Measurements from ENCODE around the gene TRIM67.
A peak's percentile ranks its signal among the peaks of the same experiment; 100 is the strongest.
"Not testable (repeated sequence)": the region's sequence is repeated elsewhere in the genome, so short reads cannot be mapped to it uniquely, and the experiment has no call there.

The TRIM67 gene

DNA sequence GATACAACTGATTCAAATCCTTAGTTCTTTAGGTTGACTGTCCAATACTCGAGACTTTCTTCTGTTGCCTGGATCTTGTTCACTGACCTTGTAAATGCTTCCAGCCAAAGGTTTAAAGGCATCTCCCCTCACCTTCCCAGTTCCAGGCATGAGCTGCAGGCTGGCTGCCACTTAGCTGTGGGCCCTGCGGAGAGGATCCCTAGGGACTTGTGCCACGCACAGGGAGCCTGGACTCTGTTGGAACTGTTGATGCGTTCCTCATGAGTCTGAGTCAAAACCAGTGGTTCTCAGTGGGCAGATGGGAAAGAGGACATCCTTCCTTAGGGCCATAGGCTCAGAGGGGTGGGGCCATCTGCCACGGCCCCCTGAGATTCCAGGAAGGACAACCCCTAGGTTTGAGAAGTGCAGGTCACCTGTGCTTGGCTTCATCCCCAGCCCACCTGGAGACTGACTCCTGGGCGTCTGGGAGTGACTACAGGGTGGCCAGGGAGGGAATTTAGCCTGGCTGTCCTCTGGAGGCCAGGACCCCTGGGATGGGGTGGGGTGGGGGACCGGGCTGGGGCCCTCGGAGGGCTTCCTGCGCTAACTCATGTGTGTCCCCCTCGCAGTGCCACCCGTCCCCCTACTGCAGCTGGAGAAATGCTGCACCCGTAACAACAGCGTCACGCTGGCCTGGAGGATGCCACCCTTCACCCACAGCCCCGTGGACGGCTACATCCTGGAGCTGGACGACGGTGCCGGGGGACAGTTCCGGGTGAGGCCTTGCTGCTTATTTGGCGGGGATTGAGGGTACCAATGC is 41.6 kb downstream of the TRIM67 start:
- DNase-seq (ENCODE audit: low spot score) = no peak

- no peak for DNase-seq (ENCODE audit: low spot score)
These were observed 45.0 kb downstream of the TRIM67 start for GRCh38 chr1:231206856-231207255.

GRCh38 chr1:231207437-231207836 is 45.6 kb downstream of the TRIM67 start:
- no peak for DNase-seq (ENCODE audit: low spot score)

- no peak for DNase-seq (ENCODE audit: low spot score)
These were observed 47.1 kb downstream of the TRIM67 start for GRCh38 chr1:231208980-231209379.

DNA sequence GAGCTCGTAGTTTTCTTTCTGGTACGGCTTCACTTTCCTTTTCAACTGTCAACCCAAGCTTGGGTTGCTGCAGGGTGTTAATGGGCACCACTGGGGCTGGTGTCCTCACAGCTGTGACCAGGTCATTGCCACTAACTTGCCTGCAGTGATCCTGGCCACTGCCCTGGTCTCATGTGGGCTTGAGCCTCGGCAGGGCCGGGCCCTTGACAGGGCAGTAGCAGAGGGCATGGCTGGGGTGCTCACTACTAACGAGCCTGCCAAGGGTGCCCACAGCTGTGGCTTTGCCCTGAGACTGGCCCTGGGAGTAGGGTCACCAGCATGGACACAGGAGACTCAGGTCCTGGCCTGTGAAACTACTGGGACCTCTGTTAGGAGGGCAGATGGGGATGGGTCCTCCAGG is 47.7 kb downstream of the TRIM67 start:
- no peak for DNase-seq (ENCODE audit: low spot score)

GRCh38 chr1:231210126-231210525 is 48.3 kb downstream of the TRIM67 start:
- no peak for DNase-seq (ENCODE audit: low spot score)

- peak; percentile 86 for DNase-seq (ENCODE audit: low spot score)
These were observed 49.4 kb downstream of the TRIM67 start for GRCh38 chr1:231211005-231211857.

DNA sequence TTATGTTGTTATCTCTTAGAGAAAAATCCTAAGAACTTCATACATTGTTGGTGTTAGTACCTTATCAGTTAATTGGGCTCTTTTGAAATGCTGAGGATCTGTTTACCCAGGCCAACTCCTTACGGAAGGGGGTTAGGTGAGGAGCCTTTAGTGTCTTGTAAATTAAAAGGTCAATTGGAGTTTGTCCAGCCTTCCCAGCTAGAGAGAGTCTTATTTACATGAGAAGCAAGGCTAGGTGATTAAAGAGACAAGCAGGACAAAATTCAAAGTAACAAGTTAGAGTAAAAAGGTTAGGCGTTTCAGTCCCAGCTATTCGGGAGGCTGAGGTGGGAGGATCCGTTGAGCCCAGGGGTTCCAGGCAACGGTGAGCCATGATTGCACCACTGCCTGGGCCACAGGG is 50.4 kb downstream of the TRIM67 start:
- DNase-seq (ENCODE audit: low spot score) = not testable (repeated sequence)

DNA sequence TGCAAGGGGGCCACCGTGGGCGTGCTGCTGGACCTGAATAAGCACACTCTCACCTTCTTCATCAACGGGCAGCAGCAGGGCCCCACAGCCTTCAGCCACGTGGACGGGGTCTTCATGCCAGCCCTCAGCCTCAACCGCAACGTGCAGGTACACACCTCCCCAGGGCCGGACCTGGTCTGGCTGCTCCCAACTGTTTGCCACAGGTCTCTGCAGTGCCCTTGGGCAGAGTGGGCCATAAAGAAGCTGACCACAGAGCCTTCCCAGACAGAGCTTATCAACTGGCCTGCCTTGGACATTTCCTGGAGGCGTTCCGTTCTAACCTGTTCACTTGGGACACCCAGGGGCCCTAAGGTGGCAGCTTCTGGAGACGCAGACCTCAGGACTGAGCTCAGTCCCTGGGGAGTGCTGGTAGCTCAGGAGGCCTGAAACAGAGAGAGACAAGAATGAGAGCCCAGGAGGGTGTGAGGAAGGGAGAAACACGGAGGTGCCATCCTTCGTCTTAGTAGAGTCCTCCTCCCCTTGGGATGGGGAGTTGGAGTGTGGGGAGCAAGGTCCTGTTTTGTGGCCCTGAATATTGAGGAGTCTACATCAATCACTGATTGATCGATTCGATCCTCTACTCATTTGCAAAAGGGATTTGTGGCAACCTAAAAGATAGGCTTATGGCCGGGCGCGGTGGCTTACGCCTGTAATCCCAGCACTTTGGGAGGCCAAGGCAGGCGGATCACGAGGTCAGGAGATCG is 52.1 kb downstream of the TRIM67 start:
- no peak for DNase-seq (ENCODE audit: low spot score)

DNA sequence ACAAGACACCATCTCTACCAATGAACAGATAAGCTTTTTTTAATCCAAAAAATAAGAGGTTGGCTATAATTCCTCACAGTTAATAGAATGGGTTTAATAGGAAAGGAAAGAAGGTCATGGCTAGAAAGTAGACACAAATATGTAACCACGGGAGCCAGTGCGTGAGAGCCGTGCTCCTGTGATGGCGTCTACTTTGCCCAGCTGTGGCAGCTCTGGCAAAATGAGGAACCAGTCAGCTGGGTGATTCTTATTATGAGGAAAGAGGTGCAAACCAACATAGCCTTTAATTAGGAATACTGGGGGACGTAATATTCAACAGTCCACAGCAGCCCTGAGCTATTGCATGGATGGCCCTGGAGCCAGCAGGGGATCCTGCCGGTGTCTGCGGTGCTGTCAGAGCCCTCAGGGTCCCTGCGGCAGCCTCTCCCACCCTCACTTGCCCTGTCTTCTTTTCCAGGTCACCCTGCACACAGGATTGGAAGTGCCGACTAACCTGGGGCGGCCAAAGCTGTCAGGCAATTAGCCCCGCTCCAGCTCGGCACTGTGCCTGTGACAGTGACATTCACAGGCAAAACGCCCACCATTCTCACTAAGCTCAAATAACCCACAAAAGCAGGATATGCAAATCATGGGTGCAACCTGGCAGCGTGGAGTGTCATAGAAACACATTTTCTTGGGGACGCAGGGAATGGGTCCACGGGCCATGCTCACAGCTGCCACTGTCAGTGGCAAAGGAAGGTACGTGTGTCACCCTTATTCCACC is 53.2 kb downstream of the TRIM67 start:
- DNase-seq (ENCODE audit: low spot score) = no peak

GRCh38 chr1:231215681-231216385 is 54.0 kb downstream of the TRIM67 start:
- no peak for DNase-seq (ENCODE audit: low spot score)

GRCh38 chr1:231216498-231216897 is 54.6 kb downstream of the TRIM67 start:
- no peak for DNase-seq (ENCODE audit: low spot score)

GRCh38 chr1:231217056-231217455 is 55.2 kb downstream of the TRIM67 start:
- no peak for DNase-seq (ENCODE audit: low spot score)

- DNase-seq (ENCODE audit: low spot score) = no peak
These were observed 56.2 kb downstream of the TRIM67 start for GRCh38 chr1:231218078-231218477.

- no peak for DNase-seq (ENCODE audit: low spot score)
These were observed 57.9 kb downstream of the TRIM67 start for GRCh38 chr1:231219422-231220401.

- DNase-seq (ENCODE audit: low spot score) = no peak
These were observed 58.9 kb downstream of the TRIM67 start for GRCh38 chr1:231220801-231221200.

GRCh38 chr1:231226156-231226555 is 64.3 kb downstream of the TRIM67 start:
- DNase-seq (ENCODE audit: low spot score) = no peak

- no peak for DNase-seq (ENCODE audit: low spot score)
These were observed 69.7 kb downstream of the TRIM67 start for GRCh38 chr1:231231511-231231910.

DNA sequence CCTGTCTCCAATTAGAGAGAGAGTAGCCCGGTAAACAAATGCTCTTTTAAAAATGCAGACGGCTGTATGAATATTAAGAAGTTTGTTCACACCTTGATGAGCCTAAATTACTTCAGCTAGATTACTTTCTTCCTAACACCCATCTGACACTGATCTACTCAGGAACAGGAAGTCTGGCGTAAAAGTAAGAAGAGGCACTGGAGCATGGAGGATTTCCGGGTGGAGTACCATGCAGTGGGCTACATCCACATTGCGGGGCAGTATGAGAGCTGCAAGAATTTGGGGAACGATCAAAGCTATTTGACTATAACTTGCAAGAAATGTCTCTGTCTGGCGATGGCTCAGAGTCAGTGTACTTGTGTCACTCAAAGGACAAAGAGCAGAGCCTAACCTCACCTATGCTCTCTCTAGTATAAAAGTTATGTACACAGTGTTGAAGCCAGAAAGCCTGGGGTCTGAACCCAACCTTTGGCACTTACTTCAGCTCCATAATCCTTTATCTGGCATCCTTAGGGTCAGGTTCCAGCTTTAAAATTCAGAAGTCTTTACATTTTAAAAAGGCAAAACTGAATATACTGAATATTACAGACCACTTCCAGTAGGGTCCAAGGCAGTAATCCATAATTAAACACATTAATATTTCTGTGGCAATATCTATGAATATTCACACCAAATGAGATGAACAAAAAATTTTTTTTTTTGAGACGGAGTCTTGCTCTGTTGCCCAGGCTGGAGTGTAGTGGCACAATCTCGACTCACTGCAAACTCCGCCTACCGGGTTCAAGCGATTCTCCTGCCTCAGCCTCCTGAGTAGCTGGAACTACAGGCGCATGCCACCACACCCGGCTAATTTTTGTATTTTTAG is 71.2 kb downstream of the TRIM67 start:
- no peak for DNase-seq (ENCODE audit: low spot score)
